GM15510 (cell line): ENCODE data around the gene SYT14.

Experiments
- POLR2A ChIP-seq: IDR thresholded peaks from 3 replicates; pipeline ENCODE4 v1.6.1; 2011; ENCODE audit warnings: borderline replicate concordance; ENCODE audit not compliant: insufficient read length; ENCODE audit errors: extremely low read depth

SYT14 gene

DNA sequence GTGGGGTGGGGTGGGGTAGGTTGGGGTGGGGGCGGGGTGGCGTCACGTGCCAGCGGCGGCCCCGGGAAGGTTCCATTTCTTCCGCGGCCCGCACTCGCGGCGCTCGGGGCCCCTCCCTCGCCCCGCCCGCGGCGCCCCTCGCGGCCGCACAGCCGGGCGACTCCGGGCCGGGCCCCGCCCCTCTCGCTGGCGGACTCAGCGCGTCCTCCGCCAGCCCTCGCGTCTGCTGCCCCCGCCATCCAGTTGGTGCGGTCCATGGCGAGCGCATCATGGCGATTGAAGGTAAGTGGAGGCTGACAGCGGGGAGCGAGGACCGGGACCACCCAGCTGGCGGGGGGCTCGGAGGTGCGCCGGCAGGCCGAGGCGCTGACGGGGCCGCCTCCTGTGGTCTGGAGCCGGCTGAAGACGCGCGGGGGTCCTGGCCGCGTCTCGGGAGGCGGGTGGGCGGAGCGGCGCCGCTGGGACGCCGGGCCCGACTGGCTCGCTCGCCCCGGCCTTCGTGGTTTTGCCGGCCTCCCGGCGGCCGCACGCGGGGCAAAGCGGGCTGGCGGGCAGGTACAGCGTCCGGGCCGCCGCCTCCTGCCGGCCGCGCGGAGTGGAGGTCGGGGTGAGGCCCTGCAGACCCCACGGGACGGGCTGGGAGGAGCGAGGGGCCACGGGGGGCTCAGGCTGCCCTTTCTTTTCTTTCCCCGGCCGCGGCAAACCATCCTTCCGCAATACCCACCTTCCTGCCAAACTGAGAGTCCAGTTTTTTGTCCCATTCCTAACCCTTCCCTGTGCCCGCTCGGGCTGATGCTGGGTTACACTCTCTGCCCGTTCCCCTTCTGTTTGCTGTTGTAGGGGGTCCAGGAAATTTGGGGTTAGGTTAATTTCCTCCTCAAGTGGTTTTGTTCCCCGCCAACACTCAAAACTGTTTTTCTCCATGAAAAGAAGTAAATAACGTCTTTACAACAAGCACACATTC, at the start of gene SYT14:
TSS of gene SYT14 (plus strand) at position 222 of the 964 bp plus-strand sequence. CDS start at position 270, 48 bp downstream.
- no peak for TF ChIP-seq POLR2A

DNA sequence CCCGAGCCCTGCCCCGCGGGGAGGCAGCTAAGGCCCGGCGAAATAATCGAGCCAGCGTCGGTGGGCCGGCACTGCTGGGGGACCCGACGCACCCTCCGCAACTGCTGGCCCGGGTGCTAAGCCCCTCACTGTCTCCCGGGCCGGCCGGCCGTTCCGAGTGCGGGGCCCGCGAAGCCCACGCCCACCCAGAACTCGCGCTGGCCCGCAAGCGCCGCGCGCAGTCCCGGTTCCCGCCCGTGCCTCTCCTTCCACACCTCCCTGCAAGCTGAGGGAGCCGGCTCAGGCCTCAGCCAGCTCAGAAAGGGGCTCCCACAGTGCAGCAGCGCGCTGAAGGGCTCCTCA, 49.0 kb upstream of the SYT14 start:
- TF ChIP-seq POLR2A = no peak

DNA sequence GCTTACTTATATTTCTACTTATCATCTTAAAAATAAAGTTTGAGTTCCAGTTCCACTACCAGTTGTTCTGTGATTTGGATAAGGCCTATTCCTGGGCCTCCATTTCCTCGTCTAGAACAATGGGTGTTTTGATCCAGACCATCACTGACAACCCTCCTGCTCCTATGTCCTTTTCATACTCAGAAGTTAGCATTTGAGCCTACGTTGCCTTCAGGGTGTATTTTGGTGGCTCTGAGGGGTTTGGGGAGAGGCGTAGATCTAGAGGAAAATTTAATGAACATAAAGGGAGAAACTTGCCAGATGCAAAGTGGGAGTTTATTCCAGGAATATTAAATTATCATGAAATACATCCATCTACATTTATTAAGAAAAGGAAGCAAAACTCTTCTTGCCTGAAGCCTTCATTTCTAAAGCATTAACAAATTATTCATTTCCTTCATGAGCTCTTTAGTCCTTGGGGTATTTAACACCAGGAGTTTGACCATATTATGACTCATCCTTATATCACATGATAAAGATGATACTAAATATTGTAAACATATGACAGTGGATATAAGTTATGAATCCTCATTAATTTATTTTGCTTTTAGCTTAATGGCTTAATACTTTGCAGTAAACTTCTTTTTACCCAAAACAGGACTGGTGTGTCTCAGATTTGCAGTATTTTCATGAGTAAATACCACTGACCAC, 47.2 kb upstream of the SYT14 start:
- TF ChIP-seq POLR2A = no peak

DNA sequence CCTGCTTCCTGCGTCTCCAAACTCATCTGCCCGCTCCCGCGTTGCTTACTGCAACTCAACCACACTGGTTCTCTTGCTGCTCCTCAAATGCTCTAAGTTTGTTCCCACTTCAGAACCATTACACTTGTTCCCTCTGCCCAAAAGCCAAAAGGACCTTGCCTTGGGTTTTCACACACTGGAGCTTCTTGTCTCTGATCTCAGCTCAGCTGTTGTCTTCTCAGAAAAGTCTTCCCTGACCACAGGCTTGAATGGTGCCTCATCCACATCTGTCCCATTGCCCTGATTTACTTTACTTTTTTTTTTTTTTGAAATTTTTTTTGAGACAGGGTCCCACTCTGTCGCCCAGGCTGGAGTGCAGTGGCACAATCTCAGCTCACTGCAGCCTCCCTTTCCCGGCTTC, 44.3 kb upstream of the SYT14 start:
- TF ChIP-seq POLR2A = no peak

DNA sequence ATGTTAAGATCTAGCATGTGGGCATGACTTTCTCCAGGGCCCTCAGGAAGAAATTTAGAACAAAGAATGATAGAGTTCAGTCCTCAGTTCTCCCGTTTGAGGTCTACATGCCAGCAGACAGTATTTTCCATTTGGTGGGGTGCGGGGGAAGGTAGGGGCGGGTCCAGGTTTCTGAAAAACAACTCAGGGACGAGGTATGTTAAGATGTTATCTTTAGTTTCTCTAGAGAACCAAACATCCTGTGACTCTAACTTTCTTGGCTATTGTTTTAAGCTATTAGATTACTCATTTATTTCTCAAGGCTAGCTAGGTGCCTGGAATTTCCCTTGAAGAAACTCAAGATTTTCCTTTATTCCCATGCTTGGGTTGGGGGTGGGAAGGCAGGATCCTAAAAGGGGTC, 42.3 kb upstream of the SYT14 start:
- TF ChIP-seq POLR2A = no peak

DNA sequence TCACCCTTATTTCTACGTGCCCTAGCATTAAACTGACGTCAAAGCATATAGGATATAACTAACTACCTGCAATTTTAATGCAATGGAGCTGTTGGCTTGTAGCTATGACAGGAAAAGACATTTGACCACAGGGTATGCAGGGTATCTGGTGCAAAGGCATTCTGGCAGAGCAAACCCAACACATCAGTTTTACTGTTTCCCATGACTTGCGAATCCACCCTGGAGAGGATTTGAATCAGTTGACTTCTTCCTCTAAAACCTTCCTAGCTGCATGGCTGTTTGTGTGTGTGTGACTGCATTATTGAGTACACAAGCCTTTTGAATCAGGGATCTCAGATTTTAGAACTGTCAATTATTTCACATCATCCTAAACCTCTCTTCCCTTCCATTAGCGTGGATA, 41.7 kb upstream of the SYT14 start:
- no peak for TF ChIP-seq POLR2A

DNA sequence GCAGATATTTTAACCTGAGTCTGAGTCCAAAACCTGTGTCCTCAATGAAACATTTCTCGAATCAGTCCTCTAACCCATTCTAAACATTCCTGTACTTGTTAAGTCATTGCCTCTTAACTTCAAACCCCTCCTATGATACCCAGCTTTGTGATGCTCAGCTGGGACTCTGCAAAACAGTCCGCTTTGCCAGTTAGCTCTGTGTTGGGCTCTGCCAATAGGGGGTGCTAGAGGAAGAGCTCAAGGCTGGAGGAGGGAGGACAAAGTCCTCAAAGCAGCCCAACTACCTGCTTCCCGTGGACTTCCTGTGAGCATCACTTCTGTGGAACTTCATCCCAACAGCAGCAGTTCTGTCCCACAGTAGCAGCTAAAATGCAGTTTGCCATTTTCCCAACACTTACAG, 38.1 kb upstream of the SYT14 start:
- TF ChIP-seq POLR2A = no peak

DNA sequence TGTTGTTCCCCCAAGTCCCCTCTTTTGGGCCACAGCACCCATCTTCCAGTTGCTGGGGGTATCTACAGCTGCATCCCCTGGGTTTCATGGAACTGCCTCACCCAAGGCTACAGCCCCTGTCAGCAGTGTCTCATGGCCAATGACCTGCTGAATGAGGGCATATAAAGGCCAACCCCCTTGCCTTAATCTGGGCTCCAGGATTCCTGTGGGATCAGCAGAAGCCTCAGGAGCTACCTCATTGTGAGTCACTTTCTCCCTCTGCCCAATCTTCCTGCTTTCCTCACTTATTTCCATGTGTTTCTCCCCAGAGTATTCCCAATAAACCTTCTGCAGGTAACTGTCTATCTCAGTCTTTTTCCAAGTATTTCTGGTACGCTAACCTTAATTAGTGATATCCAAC, 37.3 kb upstream of the SYT14 start:
- TF ChIP-seq POLR2A = no peak

DNA sequence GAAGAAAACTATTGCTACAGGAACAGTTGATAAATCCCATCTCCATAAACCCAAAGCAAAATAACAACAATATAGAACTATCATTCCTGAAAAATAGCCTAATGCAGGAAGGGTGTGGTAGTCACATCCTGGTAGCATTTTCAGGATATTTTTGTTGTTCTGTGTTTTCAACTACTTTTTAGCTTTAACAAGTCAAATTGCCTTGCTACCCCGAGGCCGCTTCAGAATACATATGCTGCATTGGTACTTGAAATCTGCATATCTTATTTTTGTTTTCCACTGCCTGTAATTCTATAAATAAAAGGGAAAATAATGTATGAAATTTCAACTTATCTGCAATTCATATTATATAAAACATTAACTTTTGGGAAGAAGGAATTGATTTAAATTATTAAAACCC, 36.8 kb upstream of the SYT14 start:
- no peak for TF ChIP-seq POLR2A

DNA sequence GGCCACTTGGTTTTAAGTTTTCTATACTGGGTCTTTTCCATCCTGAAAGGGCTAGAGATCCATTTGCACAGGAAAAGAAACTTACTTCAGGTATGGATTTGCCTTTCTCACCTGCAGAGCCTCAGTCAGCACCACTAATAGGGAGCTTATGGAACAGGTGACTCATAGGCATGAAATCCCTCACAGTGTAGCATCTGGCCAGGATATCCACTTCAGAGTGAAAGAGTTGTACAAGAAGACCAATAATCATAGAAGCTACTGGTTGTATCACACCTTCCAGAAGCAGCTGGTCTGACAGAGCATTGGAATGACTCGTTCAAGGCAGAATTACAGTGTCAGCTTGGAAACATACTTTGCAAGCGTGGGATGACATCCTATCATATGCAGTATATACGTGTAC, 26.3 kb upstream of the SYT14 start:
- no peak for TF ChIP-seq POLR2A

DNA sequence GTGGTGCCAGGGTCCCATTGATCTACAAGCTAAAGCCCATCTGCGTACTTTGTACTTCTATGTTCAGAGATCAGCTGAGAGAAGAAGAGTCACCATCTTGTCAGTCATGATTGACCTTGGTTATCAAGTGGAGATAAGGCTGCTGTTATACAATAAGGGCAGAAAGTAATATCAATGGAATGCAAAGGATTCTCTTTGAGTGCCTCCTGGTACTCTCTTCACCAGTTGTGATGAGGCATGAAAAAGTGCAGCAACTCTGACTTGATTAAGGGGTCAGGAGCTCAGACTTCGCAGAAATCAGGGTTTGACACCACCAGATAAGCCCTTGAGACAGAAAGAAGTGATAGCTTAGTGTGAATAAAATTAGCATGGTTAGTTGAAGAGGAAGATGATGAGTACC, 25.7 kb upstream of the SYT14 start:
- no peak for TF ChIP-seq POLR2A

DNA sequence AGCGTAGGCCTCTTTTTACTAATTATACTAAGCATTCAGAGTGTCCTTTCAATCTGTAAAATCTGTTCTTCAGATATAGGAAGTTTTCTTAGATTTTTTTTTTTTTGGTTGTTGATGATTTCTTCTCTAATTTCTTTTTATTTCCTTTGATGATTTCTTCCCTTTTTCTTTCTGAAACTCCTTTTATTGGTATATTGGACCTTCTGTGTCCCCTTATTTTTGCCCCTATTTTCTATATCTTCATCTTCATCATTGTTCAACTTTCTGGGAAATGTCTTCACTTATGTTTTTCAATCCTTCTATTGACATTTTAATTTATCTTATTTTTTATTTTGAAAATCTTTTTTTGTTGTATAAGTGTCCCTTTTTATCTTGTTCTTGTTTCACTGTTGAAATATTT, 17.2 kb upstream of the SYT14 start:
- TF ChIP-seq POLR2A = no peak

DNA sequence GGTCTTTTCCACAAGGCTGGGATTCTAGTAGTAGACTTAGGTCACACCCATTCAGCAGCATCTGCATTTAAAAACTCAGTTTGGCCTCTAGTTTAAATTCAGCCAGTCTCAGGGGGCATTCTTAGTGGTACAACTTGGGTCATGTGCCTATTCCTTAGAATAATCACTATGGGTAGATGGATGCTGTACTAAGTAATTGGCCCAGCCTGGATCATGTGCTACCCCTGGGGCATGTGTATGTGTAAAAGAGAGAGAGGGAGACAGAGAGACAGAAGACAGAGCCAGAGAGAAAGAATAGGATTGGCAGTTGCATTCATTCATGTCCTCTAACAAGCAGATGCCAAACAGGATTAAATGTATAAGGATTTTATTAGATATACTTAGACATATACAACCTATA, 13.6 kb upstream of the SYT14 start:
- TF ChIP-seq POLR2A = no peak

DNA sequence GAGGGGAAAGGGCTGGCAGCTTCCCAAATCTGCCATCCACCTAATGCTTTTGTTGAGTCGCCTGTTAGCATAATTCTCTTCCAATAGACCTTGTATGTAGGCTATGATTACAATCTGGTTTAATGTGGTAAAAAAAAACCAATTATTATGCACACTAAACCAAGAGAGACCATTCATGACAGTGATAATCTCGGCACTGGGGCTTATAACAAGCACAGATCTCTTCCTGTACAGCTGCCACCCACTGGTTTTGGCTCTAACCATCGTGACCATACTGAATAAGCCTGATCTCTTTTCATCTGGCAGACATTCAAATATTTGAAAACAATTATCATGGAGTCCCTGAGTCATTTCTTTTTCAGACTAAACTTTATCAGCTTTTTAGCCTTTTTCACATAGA, 12.0 kb upstream of the SYT14 start:
- no peak for TF ChIP-seq POLR2A

DNA sequence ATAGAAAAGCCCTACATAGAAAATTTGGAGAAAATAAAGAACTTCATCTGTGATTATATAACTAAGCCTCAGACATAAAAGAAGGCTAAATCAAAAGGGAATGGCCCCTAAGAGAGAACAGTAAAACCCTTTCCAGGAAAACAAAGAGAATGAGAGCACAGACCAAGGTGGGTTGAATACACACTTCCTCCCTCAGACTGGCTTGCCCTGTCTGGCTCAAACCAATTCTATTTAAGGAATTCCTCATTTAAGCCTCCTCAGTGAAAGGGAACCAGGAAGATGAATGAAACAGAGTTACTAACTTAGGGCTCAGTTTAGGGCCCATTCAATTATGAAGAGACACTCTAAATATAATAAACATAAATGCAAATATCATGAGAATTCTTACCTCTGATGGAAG, 10.6 kb upstream of the SYT14 start:
- TF ChIP-seq POLR2A = no peak

DNA sequence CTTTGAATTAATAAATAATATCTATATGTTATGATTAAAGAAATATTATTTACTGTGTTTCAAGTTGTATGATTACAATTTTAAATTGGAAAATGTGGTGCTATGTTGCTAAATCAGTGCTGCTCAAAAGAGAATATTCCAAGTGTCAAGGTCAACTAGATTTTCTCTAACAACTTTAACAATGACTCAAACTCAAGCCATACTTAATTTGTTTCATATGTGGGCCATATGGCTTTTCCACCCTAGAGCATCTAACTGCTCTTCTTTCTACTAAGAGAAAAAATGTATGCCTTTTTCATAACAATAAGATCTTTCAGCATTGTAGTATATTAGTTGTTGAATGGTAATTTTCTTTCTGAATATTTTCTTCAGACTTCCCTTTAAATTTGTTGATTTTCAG, 8.3 kb upstream of the SYT14 start:
- TF ChIP-seq POLR2A = no peak
